ENCODE data around the gene TMEM213.

DNA sequence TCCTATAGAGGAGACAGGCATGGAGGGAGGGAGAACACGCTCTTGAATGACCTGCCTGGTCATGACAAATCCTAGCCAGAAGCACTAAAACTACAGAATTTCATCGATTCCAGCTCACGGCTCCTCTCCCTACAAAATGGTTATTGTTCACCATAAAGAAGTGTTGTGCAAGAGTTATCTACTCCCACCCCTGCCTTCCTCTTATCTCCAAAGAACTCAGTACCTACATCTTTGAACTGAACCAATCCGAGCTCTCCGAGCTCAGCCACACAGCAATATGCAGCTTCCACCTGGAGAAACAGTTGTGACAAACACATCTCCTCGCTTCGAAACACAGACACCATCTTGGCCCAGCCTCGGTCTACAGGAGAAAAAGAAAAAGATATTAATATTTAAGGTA is 26.9 kb upstream of the TMEM213 start:
- TF ChIP-seq BHLHE40 (IDR thresholded peaks at IDR 0.05; ENCODE audit: borderline replicate concordance), result no peak
- no peak for TF ChIP-seq TARDBP (IDR thresholded peaks at IDR 0.05)
- TF ChIP-seq SUZ12 (IDR thresholded peaks at IDR 0.05), result no peak
- TF ChIP-seq LEF1 (IDR thresholded peaks at IDR 0.05; ENCODE audit: borderline replicate concordance), result no peak
- no peak for TF ChIP-seq SP1 (IDR thresholded peaks at IDR 0.05)
- TF ChIP-seq, protein P1, sequence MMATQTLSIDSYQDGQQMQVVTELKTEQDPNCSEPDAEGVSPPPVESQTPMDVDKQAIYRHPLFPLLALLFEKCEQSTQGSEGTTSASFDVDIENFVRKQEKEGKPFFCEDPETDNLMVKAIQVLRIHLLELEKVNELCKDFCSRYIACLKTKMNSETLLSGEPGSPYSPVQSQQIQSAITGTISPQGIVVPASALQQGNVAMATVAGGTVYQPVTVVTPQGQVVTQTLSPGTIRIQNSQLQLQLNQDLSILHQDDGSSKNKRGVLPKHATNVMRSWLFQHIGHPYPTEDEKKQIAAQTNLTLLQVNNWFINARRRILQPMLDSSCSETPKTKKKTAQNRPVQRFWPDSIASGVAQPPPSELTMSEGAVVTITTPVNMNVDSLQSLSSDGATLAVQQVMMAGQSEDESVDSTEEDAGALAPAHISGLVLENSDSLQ (IDR thresholded peaks at IDR 0.05), result no peak
- TF ChIP-seq FOXA1 (IDR thresholded peaks at IDR 0.05), result no peak
- no peak for TF ChIP-seq ELF4 (IDR thresholded peaks at IDR 0.05)
- TF ChIP-seq FOXM1 (IDR thresholded peaks at IDR 0.05; ENCODE audit: borderline replicate concordance), result no peak
- no peak for TF ChIP-seq FOXK2 (IDR thresholded peaks at IDR 0.05)
- TF ChIP-seq ZNF384 (IDR thresholded peaks at IDR 0.05), result no peak
